GM19238 (cell line): Measurements from ENCODE around the gene ELAVL3.

Experiments used
- DNase-seq: peaks from one replicate; pipeline ENCODE4 v3.0.0; 2011; ENCODE audit warnings: low spot score; ENCODE audit not compliant: insufficient read length

The ELAVL3 gene

GRCh38 chr19:11480715-11481533 is at the start of gene ELAVL3:
TSS of gene ELAVL3 (minus strand) at chr19:11481046. CDS start at chr19:11480608, 438 bp downstream.
- DNase-seq: no peak

GRCh38 chr19:11530432-11530831 is 49.6 kb upstream of the ELAVL3 start:
- DNase-seq: no peak

- DNase-seq: peak; percentile 99
Observed at GRCh38 chr19:11528551-11529341, 47.9 kb upstream of the ELAVL3 start, which contains the start of gene ECSIT. TSS of gene ECSIT (minus strand) at chr19:11529134. CDS start at chr19:11519170, 9,964 bp downstream.

GRCh38 chr19:11519138-11519537 is 38.3 kb upstream of the ELAVL3 start:
- DNase-seq: no peak

- DNase-seq: no peak
Observed at GRCh38 chr19:11513946-11514345, 33.1 kb upstream of the ELAVL3 start.

GRCh38 chr19:11510444-11510843 is 29.6 kb upstream of the ELAVL3 start:
- no peak for DNase-seq

- no peak for DNase-seq
Observed at GRCh38 chr19:11507370-11508078, 26.7 kb upstream of the ELAVL3 start.

GRCh38 chr19:11506967-11507366 is 26.1 kb upstream of the ELAVL3 start:
- DNase-seq: no peak

GRCh38 chr19:11506101-11506555 is 25.3 kb upstream of the ELAVL3 start:
- DNase-seq: no peak

- peak; percentile 97 for DNase-seq
Observed at GRCh38 chr19:11505504-11506100, 24.8 kb upstream of the ELAVL3 start, which contains the start of gene ZNF653. TSS of gene ZNF653 (minus strand) at chr19:11505839. CDS start at chr19:11505786, 53 bp downstream.

- peak; percentile 98 for DNase-seq
Observed at GRCh38 chr19:11505032-11505503, 24.2 kb upstream of the ELAVL3 start.

- no peak for DNase-seq
Observed at GRCh38 chr19:11504502-11505031, 23.7 kb upstream of the ELAVL3 start.

- DNase-seq: no peak
Observed at GRCh38 chr19:11499890-11500420, 19.1 kb upstream of the ELAVL3 start.

- DNase-seq: no peak
Observed at GRCh38 chr19:11499220-11499726, 18.4 kb upstream of the ELAVL3 start.

- DNase-seq: no peak
Observed at GRCh38 chr19:11496391-11497163, 15.7 kb upstream of the ELAVL3 start.

GRCh38 chr19:11495885-11496284 is 15.0 kb upstream of the ELAVL3 start:
- DNase-seq: no peak

GRCh38 chr19:11495481-11495880 is 14.6 kb upstream of the ELAVL3 start:
- no peak for DNase-seq

- DNase-seq: no peak
Observed at GRCh38 chr19:11494634-11495285, 13.9 kb upstream of the ELAVL3 start.

- DNase-seq: no peak
Observed at GRCh38 chr19:11489378-11489777, 8.5 kb upstream of the ELAVL3 start.
